ENCODE results near the gene PGAP3.
"Not testable (repeated sequence)": the region's sequence is repeated elsewhere in the genome, so short reads cannot be mapped to it uniquely, and the experiment has no call there.

Gene PGAP3

DNA sequence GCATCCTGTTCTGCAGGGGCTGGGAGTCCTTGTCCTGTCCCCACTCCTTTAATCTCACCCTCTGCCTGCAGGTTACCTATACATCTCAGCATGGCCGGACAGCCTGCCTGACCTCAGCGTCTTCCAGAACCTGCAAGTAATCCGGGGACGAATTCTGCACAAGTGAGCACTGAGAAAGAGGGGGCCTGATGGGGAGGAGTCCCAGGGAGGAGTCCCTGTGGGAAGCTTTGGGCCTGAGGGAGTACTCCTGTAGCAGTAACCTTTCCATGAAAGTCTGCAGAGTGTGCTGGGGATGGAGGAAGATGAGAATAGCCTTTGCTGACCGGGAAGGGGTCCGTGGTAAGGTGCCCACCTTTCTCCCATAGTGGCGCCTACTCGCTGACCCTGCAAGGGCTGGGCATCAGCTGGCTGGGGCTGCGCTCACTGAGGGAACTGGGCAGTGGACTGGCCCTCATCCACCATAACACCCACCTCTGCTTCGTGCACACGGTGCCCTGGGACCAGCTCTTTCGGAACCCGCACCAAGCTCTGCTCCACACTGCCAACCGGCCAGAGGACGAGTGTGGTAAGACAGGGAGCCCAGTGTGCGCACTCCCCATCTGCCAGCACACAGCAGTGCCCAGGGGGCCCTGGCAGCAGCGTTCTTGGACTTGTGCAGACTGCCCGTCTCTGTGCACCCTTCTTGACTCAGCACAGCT is 27.7 kb upstream of the PGAP3 start:
- no peak for DNase-seq
- no peaks in the 10 kb centered on the region for H3K36me3 ChIP-seq (ENCODE audit: control insufficient read depth in 4 of 4, insufficient read depth in 4 of 4, low read length in 3 of 4)
- POLR2A ChIA-PET = no interaction called here
- H3K27me3 ChIP-seq (replicated peaks in 2 of 5; ENCODE audit: control insufficient read depth in 4 of 5, insufficient read depth in 5 of 5, low read length in 4 of 5) = no peaks in the 10 kb centered on the region
- WGBS (ENCODE audit: insufficient coverage) = 96% methylated on average over 12 of the region's 18 CpGs
- CTCF ChIA-PET = no interaction called here
- H3K27ac ChIP-seq (ENCODE audit: insufficient read depth in 1 of 2, low read depth in 1 of 2, low read length in 2 of 2, poor library complexity in 1 of 2, severe bottlenecking in 2 of 2) = no peak overlapping the region
- no peaks in the 10 kb centered on the region for H3K9me3 ChIP-seq (ENCODE audit: control extremely low read depth in 1 of 5, control insufficient read depth in 4 of 5, insufficient read depth in 2 of 5, low read depth in 1 of 5, low read length in 4 of 5)
- no peaks in the 10 kb centered on the region for H3K4me1 ChIP-seq (ENCODE audit: control extremely low read depth in 1 of 4, control insufficient read depth in 4 of 4, insufficient read depth in 4 of 4, low read length in 3 of 4)
- no peak overlapping the region for H3K4me3 ChIP-seq (ENCODE audit: control insufficient read depth in 1 of 7, extremely low read depth in 1 of 7, insufficient read depth in 4 of 7, low read depth in 2 of 7, low read length in 6 of 7)

- DNase-seq = no peak
- ChIA-PET POLR2A (no interaction called here), CTCF (interaction anchor here (0.8 kb wide), 1 partner anchor 9 kb away, joined by 3 read pairs; no protein-coding TSS in a partner anchor)
- Histone ChIP-seq H3K36me3 (ENCODE audit: control insufficient read depth in 4 of 4, insufficient read depth in 4 of 4, low read length in 3 of 4) (no peaks in the 10 kb centered on the region), H3K27ac (ENCODE audit: insufficient read depth in 1 of 2, low read depth in 1 of 2, low read length in 2 of 2, poor library complexity in 1 of 2, severe bottlenecking in 2 of 2) (no peak overlapping the region), H3K27me3 (replicated peaks in 2 of 5; ENCODE audit: control insufficient read depth in 4 of 5, insufficient read depth in 5 of 5, low read length in 4 of 5) (no peaks in the 10 kb centered on the region), H3K4me3 (ENCODE audit: control insufficient read depth in 1 of 7, extremely low read depth in 1 of 7, insufficient read depth in 4 of 7, low read depth in 2 of 7, low read length in 6 of 7) (no peak overlapping the region), H3K9me3 (ENCODE audit: control extremely low read depth in 1 of 5, control insufficient read depth in 4 of 5, insufficient read depth in 2 of 5, low read depth in 1 of 5, low read length in 4 of 5) (no peaks in the 10 kb centered on the region), H3K4me1 (ENCODE audit: control extremely low read depth in 1 of 4, control insufficient read depth in 4 of 4, insufficient read depth in 4 of 4, low read length in 3 of 4) (no peaks in the 10 kb centered on the region)
- WGBS (ENCODE audit: insufficient coverage) = 87% methylated on average over 3 of the region's 4 CpGs
Measured at GRCh38 chr17:39714234-39714633, 26.4 kb upstream of the PGAP3 start.

DNA sequence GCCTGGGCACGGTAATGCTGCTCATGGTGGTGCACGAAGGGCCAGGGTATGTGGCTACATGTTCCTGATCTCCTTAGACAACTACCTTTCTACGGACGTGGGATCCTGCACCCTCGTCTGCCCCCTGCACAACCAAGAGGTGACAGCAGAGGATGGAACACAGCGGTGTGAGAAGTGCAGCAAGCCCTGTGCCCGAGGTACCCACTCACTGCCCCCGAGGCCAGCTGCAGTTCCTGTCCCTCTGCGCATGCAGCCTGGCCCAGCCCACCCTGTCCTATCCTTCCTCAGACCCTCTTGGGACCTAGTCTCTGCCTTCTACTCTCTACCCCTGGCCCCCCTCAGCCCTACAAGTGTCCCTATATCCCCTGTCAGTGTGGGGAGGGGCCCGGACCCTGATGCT is 24.0 kb upstream of the PGAP3 start:
- DNase-seq = no peak
- CTCF ChIA-PET = interaction anchor here (0.7 kb wide), 1 partner anchor 12 kb away, joined by 3 read pairs; no protein-coding TSS in a partner anchor
- peaks cover 0 to 5% (median 0%) of the 10 kb centered on the region in 4 experiments for H3K4me1 ChIP-seq (ENCODE audit: control extremely low read depth in 1 of 4, control insufficient read depth in 4 of 4, insufficient read depth in 4 of 4, low read length in 3 of 4)
- H3K9me3 ChIP-seq (ENCODE audit: control extremely low read depth in 1 of 5, control insufficient read depth in 4 of 5, insufficient read depth in 2 of 5, low read depth in 1 of 5, low read length in 4 of 5) = no peaks in the 10 kb centered on the region
- 97% methylated on average over 7 of the region's 10 CpGs for WGBS (ENCODE audit: insufficient coverage)
- H3K27me3 ChIP-seq (replicated peaks in 2 of 5; ENCODE audit: control insufficient read depth in 4 of 5, insufficient read depth in 5 of 5, low read length in 4 of 5) = no peaks in the 10 kb centered on the region
- POLR2A ChIA-PET = no interaction called here
- no peak overlapping the region for H3K4me3 ChIP-seq (ENCODE audit: control insufficient read depth in 1 of 7, extremely low read depth in 1 of 7, insufficient read depth in 4 of 7, low read depth in 2 of 7, low read length in 6 of 7)
- no peaks in the 10 kb centered on the region for H3K36me3 ChIP-seq (ENCODE audit: control insufficient read depth in 4 of 4, insufficient read depth in 4 of 4, low read length in 3 of 4)
- no peak overlapping the region for H3K27ac ChIP-seq (ENCODE audit: insufficient read depth in 1 of 2, low read depth in 1 of 2, low read length in 2 of 2, poor library complexity in 1 of 2, severe bottlenecking in 2 of 2)

DNA sequence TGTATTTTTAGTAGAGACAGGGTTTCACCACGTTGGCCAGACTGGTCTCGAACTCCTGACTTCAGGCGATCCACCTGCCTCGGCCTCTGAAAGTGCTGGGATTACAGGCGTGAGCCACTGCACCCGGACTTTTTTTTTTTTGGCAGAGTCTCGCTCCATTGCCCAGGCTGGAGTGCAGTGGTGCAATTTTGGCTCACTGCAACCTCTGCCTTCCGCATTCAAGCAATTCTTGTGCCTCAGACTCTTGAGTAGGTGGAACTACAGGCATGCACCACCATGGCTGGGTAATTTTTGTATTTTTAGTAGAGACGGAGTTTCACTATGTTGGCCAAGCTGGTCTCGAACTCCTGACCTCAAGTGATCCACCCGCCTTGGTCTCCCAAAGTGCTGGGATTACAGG is 23.2 kb upstream of the PGAP3 start:
- H3K4me1 ChIP-seq (ENCODE audit: control extremely low read depth in 1 of 4, control insufficient read depth in 4 of 4, insufficient read depth in 4 of 4, low read length in 3 of 4); H3K36me3 ChIP-seq (ENCODE audit: control insufficient read depth in 4 of 4, insufficient read depth in 4 of 4, low read length in 3 of 4); H3K9me3 ChIP-seq (ENCODE audit: control extremely low read depth in 1 of 5, control insufficient read depth in 4 of 5, insufficient read depth in 2 of 5, low read depth in 1 of 5, low read length in 4 of 5); H3K27me3 ChIP-seq (replicated peaks in 2 of 5; ENCODE audit: control insufficient read depth in 4 of 5, insufficient read depth in 5 of 5, low read length in 4 of 5); H3K27ac ChIP-seq (ENCODE audit: insufficient read depth in 1 of 2, low read depth in 1 of 2, low read length in 2 of 2, poor library complexity in 1 of 2, severe bottlenecking in 2 of 2); H3K4me3 ChIP-seq (ENCODE audit: control insufficient read depth in 1 of 7, extremely low read depth in 1 of 7, insufficient read depth in 4 of 7, low read depth in 2 of 7, low read length in 6 of 7); DNase-seq: not testable (repeated sequence)
- ChIA-PET POLR2A (interaction anchor here (0.6 kb wide), 1 partner anchor 26 kb away, joined by 5 read pairs; no protein-coding TSS in a partner anchor), CTCF (interaction anchor here (0.8 to 1.1 kb wide), 2 partner anchors 9 to 19 kb away, joined by 3 to 4 read pairs; partner anchors contain the start of gene MIEN1)
- WGBS (ENCODE audit: insufficient coverage) = over 99% methylated on average over 10 of the region's 11 CpGs

DNA sequence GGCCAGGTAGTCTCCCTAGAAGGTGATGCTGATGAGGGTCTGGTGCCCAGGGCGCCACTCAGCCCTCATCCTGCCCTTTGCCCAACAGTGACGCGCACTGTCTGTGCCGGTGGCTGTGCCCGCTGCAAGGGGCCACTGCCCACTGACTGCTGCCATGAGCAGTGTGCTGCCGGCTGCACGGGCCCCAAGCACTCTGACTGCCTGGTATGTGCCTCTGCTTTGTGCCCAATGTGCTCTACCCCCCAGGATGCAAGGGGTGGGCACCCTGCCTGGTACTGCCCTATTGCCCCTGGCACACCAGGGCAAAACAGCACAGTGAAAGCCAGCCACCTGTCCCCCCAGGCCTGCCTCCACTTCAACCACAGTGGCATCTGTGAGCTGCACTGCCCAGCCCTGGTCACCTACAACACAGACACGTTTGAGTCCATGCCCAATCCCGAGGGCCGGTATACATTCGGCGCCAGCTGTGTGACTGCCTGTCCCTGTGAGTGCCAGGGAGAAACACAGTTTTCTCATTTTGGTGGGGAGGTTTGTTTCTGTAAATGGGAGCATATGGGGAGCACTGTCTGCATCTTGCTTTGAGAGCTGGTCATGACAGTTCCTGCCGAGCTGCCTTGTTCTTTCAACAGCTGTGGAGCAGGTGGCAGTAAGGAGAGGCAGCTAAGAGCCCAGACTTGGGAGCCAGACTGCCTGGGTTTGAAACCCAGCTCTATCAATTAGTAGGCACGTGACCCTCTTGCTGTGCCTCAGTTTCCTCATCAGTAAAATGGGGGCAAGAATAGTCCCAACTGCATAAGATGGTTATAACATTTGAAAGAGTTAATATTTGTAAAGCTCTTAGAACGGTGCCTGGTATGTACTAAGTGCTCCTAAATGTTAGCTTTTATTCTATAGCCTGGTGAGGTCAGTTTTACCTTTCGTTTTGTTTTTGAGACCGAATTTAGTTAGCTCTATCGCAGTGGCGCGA is 22.4 kb upstream of the PGAP3 start:
- Histone ChIP-seq H3K4me1 (ENCODE audit: control extremely low read depth in 1 of 4, control insufficient read depth in 4 of 4, insufficient read depth in 4 of 4, low read length in 3 of 4) (peaks cover 0 to 5% (median 0%) of the 10 kb centered on the region in 4 experiments), H3K27me3 (replicated peaks in 2 of 5; ENCODE audit: control insufficient read depth in 4 of 5, insufficient read depth in 5 of 5, low read length in 4 of 5) (no peaks in the 10 kb centered on the region), H3K4me3 (ENCODE audit: control insufficient read depth in 1 of 7, extremely low read depth in 1 of 7, insufficient read depth in 4 of 7, low read depth in 2 of 7, low read length in 6 of 7) (no peak overlapping the region), H3K36me3 (ENCODE audit: control insufficient read depth in 4 of 4, insufficient read depth in 4 of 4, low read length in 3 of 4) (no peaks in the 10 kb centered on the region), H3K27ac (ENCODE audit: insufficient read depth in 1 of 2, low read depth in 1 of 2, low read length in 2 of 2, poor library complexity in 1 of 2, severe bottlenecking in 2 of 2) (no peak overlapping the region), H3K9me3 (ENCODE audit: control extremely low read depth in 1 of 5, control insufficient read depth in 4 of 5, insufficient read depth in 2 of 5, low read depth in 1 of 5, low read length in 4 of 5) (no peaks in the 10 kb centered on the region)
- DNase-seq = no peak
- WGBS (ENCODE audit: insufficient coverage) = 97% methylated on average over 19 of the region's 20 CpGs
- ChIA-PET POLR2A (interaction anchor here (0.6 kb wide), 1 partner anchor 27 kb away, joined by 5 read pairs; no protein-coding TSS in a partner anchor), CTCF (interaction anchor here (0.8 to 1.1 kb wide), 2 partner anchors 10 to 20 kb away, joined by 3 to 4 read pairs; partner anchors contain the start of gene MIEN1)

GRCh38 chr17:39709319-39709997 is 21.6 kb upstream of the PGAP3 start:
- no peak overlapping the region for H3K4me3 ChIP-seq (ENCODE audit: control insufficient read depth in 1 of 7, extremely low read depth in 1 of 7, insufficient read depth in 4 of 7, low read depth in 2 of 7, low read length in 6 of 7)
- H3K9me3 ChIP-seq (ENCODE audit: control extremely low read depth in 1 of 5, control insufficient read depth in 4 of 5, insufficient read depth in 2 of 5, low read depth in 1 of 5, low read length in 4 of 5) = no peaks in the 10 kb centered on the region
- peaks cover 0 to 5% (median 0%) of the 10 kb centered on the region in 4 experiments for H3K4me1 ChIP-seq (ENCODE audit: control extremely low read depth in 1 of 4, control insufficient read depth in 4 of 4, insufficient read depth in 4 of 4, low read length in 3 of 4)
- H3K27me3 ChIP-seq (replicated peaks in 2 of 5; ENCODE audit: control insufficient read depth in 4 of 5, insufficient read depth in 5 of 5, low read length in 4 of 5) = no peaks in the 10 kb centered on the region
- no peaks in the 10 kb centered on the region for H3K36me3 ChIP-seq (ENCODE audit: control insufficient read depth in 4 of 4, insufficient read depth in 4 of 4, low read length in 3 of 4)
- 94% methylated on average over 9 of the region's 14 CpGs for WGBS (ENCODE audit: insufficient coverage)
- H3K27ac ChIP-seq (ENCODE audit: insufficient read depth in 1 of 2, low read depth in 1 of 2, low read length in 2 of 2, poor library complexity in 1 of 2, severe bottlenecking in 2 of 2) = no peak overlapping the region
- POLR2A ChIA-PET = no interaction called here
- CTCF ChIA-PET = interaction anchor here (0.9 kb wide), 1 partner anchor 87 kb away, joined by 4 read pairs; no protein-coding TSS in a partner anchor
- DNase-seq = no peak
